B cell (primary cell): ENCODE results near the gene ATAD3A. TPM values are rescaled to one million over a fixed set of nuclear protein-coding genes. Genes with fewer than 3 reads are reported as not detected.

ENCODE experiments used
- ATAC-seq: fragments of 200-7000 bp; cut with Tn5 transposase; one replicate; pipeline ENCODE4 v1.10.0; 2021; ENCODE audit warnings: low read depth, mild to moderate bottlenecking, moderate number of reproducible peaks, moderate library complexity
- CTCF ChIA-PET: fragments of 350-600 bp; sonication (Branson Sonifier 250); formaldehyde crosslinking; loops from one replicate; lab custom pipeline; 2021; ENCODE audit warnings: antibody characterized with exemption, inconsistent platforms; lab: Charles Lee
- POLR2A ChIA-PET: fragments of 350-600 bp; sonication (Branson Sonifier 250); formaldehyde crosslinking; loops from one replicate; lab custom pipeline; 2021; ENCODE audit warnings: antibody characterized with exemption; lab: Charles Lee
- DNase-seq: peaks from one replicate; pipeline ENCODE4 v3.0.0; 2013
- H2AFZ ChIP-seq: 2 replicates; pipeline ENCODE4 v1.6.1; 2012; ENCODE audit warnings: mild to moderate bottlenecking, low read depth, low read length; ENCODE audit not compliant: insufficient read depth, poor library complexity, severe bottlenecking
- H3K27ac ChIP-seq, 2 donors: 1 replicate in 1 of 2; 2 replicates in 1 of 2; pipeline ENCODE4 v1.5.1; 2012 to 2013; ENCODE audit warnings: low read length in 2 of 2, mild to moderate bottlenecking in 2 of 2, moderate library complexity in 1 of 2
- H3K27me3 ChIP-seq, 4 experiments: fragments of 200-600 bp in 1 of 4; sonication (generic) in 1 of 4; replicated peaks in 1 of 4; 1 replicate in 2 of 4; 2 replicates in 2 of 4; pipeline versions ENCODE4 v1.6.1 to v1.7.0; 2013 to 2016; ENCODE audit warnings: low read length in 3 of 4, mild to moderate bottlenecking in 2 of 4, mixed read lengths in 1 of 4, moderate library complexity in 1 of 4; ENCODE audit not compliant: insufficient read depth in 4 of 4, control insufficient read depth in 3 of 4; ENCODE audit errors: control extremely low read depth in 1 of 4
- H3K36me3 ChIP-seq, 2 experiments: replicated peaks in 1 of 2; 1 replicate in 1 of 2; 2 replicates in 1 of 2; pipeline versions ENCODE4 v1.6.1 to v1.7.1; 2013; ENCODE audit warnings: low read length in 1 of 2; ENCODE audit not compliant: insufficient read depth in 2 of 2, control insufficient read depth in 1 of 2; ENCODE audit errors: control extremely low read depth in 1 of 2, extremely low read depth in 1 of 2
- H3K4me1 ChIP-seq, 2 donors: fragments of 200-600 bp in 1 of 2; sonication (generic) in 1 of 2; 1 replicate in 1 of 2; 2 replicates in 1 of 2; pipeline versions ENCODE4 v1.5.1 to v1.6.1; 2013 to 2017; ENCODE audit warnings: low read length in 2 of 2; ENCODE audit not compliant: control insufficient read depth in 2 of 2, insufficient read depth in 2 of 2
- H3K4me2 ChIP-seq: replicated peaks from 2 replicates; pipeline ENCODE3; 2012; ENCODE audit warnings: mild to moderate bottlenecking, low read depth, low read length; ENCODE audit not compliant: poor library complexity, severe bottlenecking
- H3K4me3 ChIP-seq, 5 experiments: fragments of 200-600 bp in 1 of 5; sonication (generic) in 1 of 5; 1 replicate in 3 of 5; 2 replicates in 2 of 5; pipeline versions ENCODE4 v1.5.1 to v1.7.0; 2011 to 2016; ENCODE audit warnings: low read length in 4 of 5, mild to moderate bottlenecking in 4 of 5, low read depth in 2 of 5, control low read depth in 1 of 5, moderate library complexity in 1 of 5; ENCODE audit not compliant: insufficient read depth in 1 of 5; ENCODE audit errors: control extremely low read depth in 1 of 5, extremely low read depth in 1 of 5
- H3K79me2 ChIP-seq: fragments of 200-600 bp; sonication (generic); one replicate; pipeline ENCODE4 v1.6.0; 2016; ENCODE audit warnings: low read length; ENCODE audit not compliant: control insufficient read depth, insufficient read depth
- H3K9ac ChIP-seq: fragments of 200-600 bp; sonication (generic); 2 replicates; pipeline ENCODE4 v1.6.1; 2017; ENCODE audit warnings: mild to moderate bottlenecking, low read length, moderate library complexity
- H3K9me3 ChIP-seq, 3 donors: one replicate each; pipeline versions ENCODE4 v1.6.1 to v1.7.1; 2013; ENCODE audit warnings: low read length in 2 of 3; ENCODE audit not compliant: control insufficient read depth in 2 of 3, insufficient read depth in 1 of 3; ENCODE audit errors: control extremely low read depth in 1 of 3
- H4K20me1 ChIP-seq: 2 replicates; pipeline ENCODE4 v1.6.0; 2012; ENCODE audit warnings: mild to moderate bottlenecking, low read length; ENCODE audit not compliant: insufficient read depth, control insufficient read depth, poor library complexity, severe bottlenecking
- H3K27ac Mint-ChIP-seq: one replicate; pipeline ENCODE4 v1.8.0; 2021; ENCODE audit warnings: mixed read lengths
- H3K27me3 Mint-ChIP-seq: one replicate; pipeline ENCODE4 v1.8.0; 2021; ENCODE audit warnings: mixed read lengths
- H3K4me1 Mint-ChIP-seq: one replicate; pipeline ENCODE4 v1.8.0; 2021; ENCODE audit warnings: mixed read lengths
- H3K4me3 Mint-ChIP-seq: one replicate; pipeline ENCODE4 v1.8.0; 2021; ENCODE audit warnings: mixed read lengths
- H3K9me3 Mint-ChIP-seq: one replicate; pipeline ENCODE4 v1.8.0; 2022; ENCODE audit warnings: mixed read lengths; ENCODE audit not compliant: insufficient read depth
- EZH2 ChIP-seq: IDR thresholded peaks from 2 replicates; pipeline ENCODE4 v1.6.1; 2012; ENCODE audit warnings: borderline replicate concordance, low read depth, mild to moderate bottlenecking, moderate library complexity, low read length; ENCODE audit not compliant: insufficient read depth, poor library complexity, severe bottlenecking
- WGBS: methylation state at CpG from one replicate; pipeline ENCODE4 v1.1.5; 2013; ENCODE audit warnings: missing lambda C conversion rate; ENCODE audit not compliant: insufficient coverage; 5-methylcytosine and 5-hydroxymethylcytosine counted together
- intact Hi-C: fragments of 100-400 bp; cut with micrococcal nuclease; formaldehyde crosslinking; loops from one replicate; pipeline ENCODE4 v1.10.0; 2022
- polyA plus RNA-seq: library from polyadenylated mRNA; depleted of rRNA; stranded (reverse); fragments of >200 nt; gene quantifications from 2 replicates; pipeline ENCODE4 v1.2.3, GENCODE V29; 2012
- total RNA-seq, 2 donors: library from RNA; stranded (reverse); fragments of 120-200 nt in 1 of 2; gene quantifications; 1 replicate in 1 of 2; 2 replicates in 1 of 2; pipeline versions ENCODE4 v1.2.3 to v1.2.4, GENCODE V29; 2013 to 2022
- TF ChIP-seq, protein P1 (sequence below): fragments of 200-600 bp; IDR thresholded peaks from one replicate; pipeline ENCODE4 v1.8.0; 2022; ENCODE audit warnings: antibody characterized with exemption, mild to moderate bottlenecking

ATAD3A gene
- total and polyA plus RNA-seq, 2 donors (not counting 1 experiment from before 2014, with no cell fraction given), result 17.5 to 17.8 TPM

DNA sequence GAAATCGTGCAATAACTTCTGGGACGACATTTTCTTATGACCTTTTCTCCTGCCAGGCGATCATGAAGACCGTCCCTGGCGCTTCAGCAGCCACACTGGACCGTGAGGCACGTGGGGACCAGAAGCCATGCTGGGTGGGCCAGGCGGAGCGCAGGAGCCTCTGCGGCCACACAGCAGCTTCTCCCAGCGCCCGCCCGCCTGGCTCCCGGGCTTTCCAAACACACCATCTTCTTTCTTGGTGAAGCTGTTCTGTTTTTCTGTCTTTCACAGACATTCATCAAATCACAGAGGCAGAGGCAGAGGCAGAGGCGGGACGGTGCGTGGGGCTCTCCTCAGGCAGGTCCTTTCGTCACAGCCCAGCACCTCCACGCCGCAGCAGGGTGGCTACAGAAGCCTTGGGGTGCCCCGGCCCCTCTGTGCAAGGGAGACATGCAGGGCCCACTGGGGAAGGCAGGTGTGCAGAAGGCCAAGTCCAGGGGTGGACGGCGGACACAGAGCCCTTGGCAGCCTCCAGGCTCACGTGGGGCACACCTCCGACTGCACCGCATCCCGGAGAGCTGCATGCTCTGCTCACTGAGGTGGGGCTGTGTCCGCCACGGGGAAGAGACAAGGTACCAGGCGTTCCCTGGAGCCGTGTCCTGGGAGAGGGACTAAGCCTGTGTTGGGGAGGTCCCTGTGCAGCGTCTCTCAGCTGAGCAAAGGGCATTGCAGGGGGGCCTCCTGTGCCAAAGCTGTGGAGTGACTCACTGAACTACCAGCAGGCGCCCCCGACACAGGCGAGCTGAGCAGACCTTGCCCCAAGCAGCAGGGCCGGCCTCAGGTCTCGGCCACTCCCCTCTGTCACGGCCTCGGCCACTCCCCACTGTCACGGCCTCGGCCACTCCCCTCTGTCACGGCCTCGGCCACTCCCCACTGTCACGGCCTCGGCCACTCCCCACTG, 31.1 kb downstream of the ATAD3A start:
- DNase-seq (no peak), ATAC-seq (no peak)
- Histone ChIP-seq H4K20me1 (peaks cover 27% of the 10 kb centered on the region), H3K79me2 (peaks cover 43% of the 10 kb centered on the region), H3K36me3 (peaks cover 0 to 20% of the 10 kb centered on the region in 2 experiments), H3K9me3 (no peaks in the 10 kb centered on the region), H3K9ac (no peak overlapping the region), H3K27ac (no peak overlapping the region), H3K27me3 (peaks cover 0 to 7% (median 1%) of the 10 kb centered on the region in 4 experiments), H3K4me2 (no peak overlapping the region), H3K4me1 (peaks cover 6 to 11% of the 10 kb centered on the region in 2 donors), H2AFZ (no peak overlapping the region), H3K4me3 (no peak overlapping the region)
- WGBS, result 92% methylated on average over 45 of the region's 45 CpGs
- Mint-ChIP-seq H3K27me3 (peaks cover 3% of the 10 kb centered on the region), H3K4me1 (peaks cover 6% of the 10 kb centered on the region), H3K9me3 (no peaks in the 10 kb centered on the region), H3K4me3 (no peak overlapping the region), H3K27ac (no peak overlapping the region)
- POLR2A ChIA-PET, result no interaction called here
- TF ChIP-seq EZH2, result no peak
- TF ChIP-seq, protein P1, sequence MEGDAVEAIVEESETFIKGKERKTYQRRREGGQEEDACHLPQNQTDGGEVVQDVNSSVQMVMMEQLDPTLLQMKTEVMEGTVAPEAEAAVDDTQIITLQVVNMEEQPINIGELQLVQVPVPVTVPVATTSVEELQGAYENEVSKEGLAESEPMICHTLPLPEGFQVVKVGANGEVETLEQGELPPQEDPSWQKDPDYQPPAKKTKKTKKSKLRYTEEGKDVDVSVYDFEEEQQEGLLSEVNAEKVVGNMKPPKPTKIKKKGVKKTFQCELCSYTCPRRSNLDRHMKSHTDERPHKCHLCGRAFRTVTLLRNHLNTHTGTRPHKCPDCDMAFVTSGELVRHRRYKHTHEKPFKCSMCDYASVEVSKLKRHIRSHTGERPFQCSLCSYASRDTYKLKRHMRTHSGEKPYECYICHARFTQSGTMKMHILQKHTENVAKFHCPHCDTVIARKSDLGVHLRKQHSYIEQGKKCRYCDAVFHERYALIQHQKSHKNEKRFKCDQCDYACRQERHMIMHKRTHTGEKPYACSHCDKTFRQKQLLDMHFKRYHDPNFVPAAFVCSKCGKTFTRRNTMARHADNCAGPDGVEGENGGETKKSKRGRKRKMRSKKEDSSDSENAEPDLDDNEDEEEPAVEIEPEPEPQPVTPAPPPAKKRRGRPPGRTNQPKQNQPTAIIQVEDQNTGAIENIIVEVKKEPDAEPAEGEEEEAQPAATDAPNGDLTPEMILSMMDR, result no peak
- CTCF ChIA-PET, result no interaction called here
- intact Hi-C loops, result no loop called here

DNA sequence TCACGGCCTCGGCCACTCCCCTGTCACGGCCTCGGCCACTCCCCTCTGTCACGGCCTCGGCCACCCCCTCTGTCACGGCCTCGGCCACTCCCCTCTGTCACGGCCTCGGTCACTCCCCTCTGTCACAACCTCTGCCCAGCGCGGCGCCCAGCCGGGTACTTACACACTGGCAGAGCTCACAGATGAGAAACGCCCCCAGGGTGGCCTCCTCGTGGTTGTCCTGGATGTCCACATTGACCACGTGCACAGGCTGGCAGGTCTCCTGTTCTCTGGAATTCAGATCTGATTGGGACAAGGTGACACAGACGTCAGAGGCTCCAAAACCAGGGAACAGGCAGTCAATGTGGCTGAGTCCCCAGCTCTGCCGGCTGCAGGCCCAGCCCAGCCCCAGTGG, 31.7 kb downstream of the ATAD3A start:
- no peak for ATAC-seq
- no peak overlapping the region for H3K4me2 ChIP-seq
- peaks cover 6 to 11% of the 10 kb centered on the region in 2 donors for H3K4me1 ChIP-seq
- peaks cover 4% of the 10 kb centered on the region for H3K4me1 Mint-ChIP-seq
- H2AFZ ChIP-seq, result no peak overlapping the region
- H4K20me1 ChIP-seq, result peaks cover 27% of the 10 kb centered on the region
- no peak overlapping the region for H3K4me3 ChIP-seq
- H3K9me3 Mint-ChIP-seq, result no peaks in the 10 kb centered on the region
- H3K27me3 Mint-ChIP-seq, result peaks cover 2% of the 10 kb centered on the region
- 85% methylated on average over 11 of the region's 19 CpGs for WGBS
- DNase-seq, result no peak
- ChIA-PET POLR2A (no interaction called here), CTCF (no interaction called here)
- no peak overlapping the region for H3K9ac ChIP-seq
- H3K9me3 ChIP-seq, result no peaks in the 10 kb centered on the region
- peaks cover 0 to 20% of the 10 kb centered on the region in 2 experiments for H3K36me3 ChIP-seq
- peaks cover 47% of the 10 kb centered on the region for H3K79me2 ChIP-seq
- no peak overlapping the region for H3K27ac Mint-ChIP-seq
- H3K4me3 Mint-ChIP-seq, result no peak overlapping the region
- H3K27me3 ChIP-seq, result peaks cover 0 to 7% (median 1%) of the 10 kb centered on the region in 4 experiments
- no peak overlapping the region for H3K27ac ChIP-seq
- intact Hi-C loops, result no loop called here
- TF ChIP-seq, protein P1, result no peak
- TF ChIP-seq EZH2, result no peak
